SK-N-SH treated with all-trans-retinoic acid at 6 μM for 48 hours (cell line): Measurements from ENCODE around the gene URB1.

Source experiments
- ATAC-seq: fragments of 200-7000 bp; cut with Tn5 transposase; 3 replicates; pipeline ENCODE4 v1.9.1; 2020; ENCODE audit warnings: mild to moderate bottlenecking, moderate library complexity
- BACH2 ChIP-seq: fragments of 250-450 bp; sonication (Bioruptor Pico); IDR thresholded peaks from 2 replicates; pipeline ENCODE4 v1.9.0; 2021; ENCODE audit warnings: mild to moderate bottlenecking, borderline replicate concordance
- CSDC2 ChIP-seq: fragments of 250-450 bp; sonication (Bioruptor Pico); IDR thresholded peaks from 2 replicates; pipeline ENCODE4 v1.5.0; 2020; ENCODE audit warnings: mild to moderate bottlenecking, moderate library complexity
- ESRRG ChIP-seq: fragments of 250-450 bp; sonication (Bioruptor Pico); IDR thresholded peaks from 2 replicates; pipeline ENCODE4 v1.6.1; 2021; ENCODE audit warnings: mild to moderate bottlenecking
- GLIS3 ChIP-seq: fragments of 250-450 bp; sonication (Bioruptor Pico); IDR thresholded peaks from 2 replicates; pipeline ENCODE4 v1.5.0; 2020; ENCODE audit warnings: mild to moderate bottlenecking, moderate library complexity
- ISL1 ChIP-seq: fragments of 250-450 bp; sonication (Bioruptor Pico); IDR thresholded peaks from 2 replicates; pipeline ENCODE4 v2.1.2; 2022; ENCODE audit warnings: mild to moderate bottlenecking, moderate library complexity
- OSR1 ChIP-seq: fragments of 250-450 bp; sonication (Bioruptor Pico); IDR thresholded peaks from 2 replicates; pipeline ENCODE4 v1.8.0; 2022; ENCODE audit warnings: moderate library complexity, mild to moderate bottlenecking, inconsistent platforms
- PPARA ChIP-seq: fragments of 250-450 bp; sonication (Bioruptor Pico); IDR thresholded peaks from 2 replicates; pipeline ENCODE4 v1.5.0; 2020; ENCODE audit warnings: mild to moderate bottlenecking, borderline replicate concordance
- RARB ChIP-seq: fragments of 250-450 bp; sonication (Bioruptor Pico); IDR thresholded peaks from 2 replicates; pipeline ENCODE4 v1.8.0; 2021; ENCODE audit warnings: mild to moderate bottlenecking, moderate library complexity
- TCF4 ChIP-seq: fragments of 250-450 bp; sonication (Bioruptor Pico); IDR thresholded peaks from 2 replicates; pipeline ENCODE4 v1.8.0; 2021; ENCODE audit warnings: mild to moderate bottlenecking, moderate library complexity, borderline replicate concordance
- TOX ChIP-seq: fragments of 250-450 bp; sonication (Bioruptor Pico); IDR thresholded peaks from 2 replicates; pipeline ENCODE4 v1.8.0; 2021; ENCODE audit warnings: mild to moderate bottlenecking, moderate library complexity, borderline replicate concordance
- ZC3H10 ChIP-seq: fragments of 250-450 bp; sonication (Bioruptor Pico); IDR thresholded peaks from 2 replicates; pipeline ENCODE4 v1.5.1; 2021; ENCODE audit warnings: mild to moderate bottlenecking, moderate library complexity
- ZFP3 ChIP-seq: fragments of 250-450 bp; sonication (Bioruptor Pico); IDR thresholded peaks from 2 replicates; pipeline ENCODE4 v1.5.0; 2020; ENCODE audit warnings: mild to moderate bottlenecking, moderate library complexity
- ZFP30 ChIP-seq: fragments of 450-650 bp; formaldehyde crosslinking; IDR thresholded peaks from 2 replicates; pipeline ENCODE4 v1.5.0; 2022; ENCODE audit warnings: mild to moderate bottlenecking, moderate library complexity
- ZNF565 ChIP-seq: fragments of 450-650 bp; formaldehyde crosslinking; conservative IDR thresholded peaks from 2 replicates; pipeline ENCODE4 v1.5.0; 2020; ENCODE audit warnings: low read depth, mild to moderate bottlenecking, moderate library complexity
- ZNF70 ChIP-seq: fragments of 450-650 bp; formaldehyde crosslinking; IDR thresholded peaks from 2 replicates; pipeline ENCODE4 v1.5.0; 2020; ENCODE audit warnings: mild to moderate bottlenecking, moderate library complexity
- TF ChIP-seq, protein P1 (sequence below): fragments of 250-450 bp; sonication (Bioruptor Pico); IDR thresholded peaks from 2 replicates; pipeline ENCODE4 v1.5.1; 2020; ENCODE audit warnings: low read depth, mild to moderate bottlenecking, moderate library complexity
- TF ChIP-seq, protein P2 (sequence below): fragments of 250-450 bp; sonication (Bioruptor Pico); IDR thresholded peaks from 2 replicates; pipeline ENCODE4 v1.5.1; 2021; ENCODE audit warnings: mild to moderate bottlenecking, moderate library complexity
- TF ChIP-seq, protein P3 (sequence below): fragments of 250-450 bp; sonication (Bioruptor Pico); IDR thresholded peaks from 2 replicates; pipeline ENCODE4 v1.8.0; 2021; ENCODE audit warnings: low read depth, mild to moderate bottlenecking, moderate library complexity, borderline replicate concordance
- TF ChIP-seq, protein P4 (sequence below): fragments of 250-450 bp; sonication (Bioruptor Pico); IDR thresholded peaks from 2 replicates; pipeline ENCODE4 v1.8.0; 2020; ENCODE audit warnings: mild to moderate bottlenecking, moderate library complexity, borderline replicate concordance
- TF ChIP-seq, protein P5 (sequence below): fragments of 250-450 bp; sonication (Bioruptor Pico); IDR thresholded peaks from 2 replicates; pipeline ENCODE4 v1.5.0; 2020; ENCODE audit warnings: mild to moderate bottlenecking, moderate library complexity

Gene URB1

DNA sequence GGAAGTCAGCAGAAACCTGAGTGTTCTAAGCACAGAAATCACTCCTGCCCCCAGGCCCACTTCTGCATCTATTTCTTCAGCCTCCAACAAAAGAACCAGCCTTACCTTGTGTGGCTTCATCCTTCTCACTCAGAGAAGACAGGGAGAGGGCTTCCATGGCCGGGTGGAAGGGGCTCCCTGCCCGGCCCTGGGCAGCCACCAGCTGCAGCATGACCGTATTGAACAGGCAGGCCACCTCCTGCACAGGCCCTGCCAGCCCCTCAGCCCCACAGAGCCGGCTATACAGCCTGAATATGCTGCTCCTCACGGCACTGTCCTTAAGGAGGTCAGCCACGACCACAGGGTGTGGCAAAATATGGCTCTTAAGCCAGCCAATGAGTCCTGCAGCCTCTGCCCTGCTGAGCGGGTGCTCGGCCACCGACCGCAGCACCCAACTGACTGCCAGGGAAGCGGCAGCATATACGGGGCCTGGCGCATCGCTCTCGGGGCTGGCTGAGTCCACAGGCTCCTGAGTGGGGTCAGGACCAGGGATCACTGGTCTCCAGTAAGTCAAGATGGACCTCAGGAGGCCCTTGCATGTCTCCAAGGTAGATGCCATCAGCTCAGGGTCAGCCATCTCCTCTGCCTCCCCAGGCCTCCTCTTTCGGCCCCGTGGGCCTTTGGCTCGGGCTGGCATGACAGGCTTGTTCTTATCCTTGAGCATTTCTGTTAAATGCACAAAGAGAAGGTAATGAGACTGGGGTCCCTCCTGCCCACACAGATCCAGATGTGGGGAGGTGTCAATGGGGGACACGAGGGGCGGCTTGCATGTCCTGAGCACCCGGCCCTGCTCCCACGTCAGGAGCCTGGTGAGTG is 76.2 kb downstream of the URB1 start:
- ATAC-seq = no peak; the same call in 2 of the 3 replicates
- TF ChIP-seq ESRRG (CRISPR knock-in tag) = no peak
- TF ChIP-seq BACH2 (CRISPR knock-in tag) = no peak
- TF ChIP-seq PPARA = no peak
- TF ChIP-seq, protein P1, sequence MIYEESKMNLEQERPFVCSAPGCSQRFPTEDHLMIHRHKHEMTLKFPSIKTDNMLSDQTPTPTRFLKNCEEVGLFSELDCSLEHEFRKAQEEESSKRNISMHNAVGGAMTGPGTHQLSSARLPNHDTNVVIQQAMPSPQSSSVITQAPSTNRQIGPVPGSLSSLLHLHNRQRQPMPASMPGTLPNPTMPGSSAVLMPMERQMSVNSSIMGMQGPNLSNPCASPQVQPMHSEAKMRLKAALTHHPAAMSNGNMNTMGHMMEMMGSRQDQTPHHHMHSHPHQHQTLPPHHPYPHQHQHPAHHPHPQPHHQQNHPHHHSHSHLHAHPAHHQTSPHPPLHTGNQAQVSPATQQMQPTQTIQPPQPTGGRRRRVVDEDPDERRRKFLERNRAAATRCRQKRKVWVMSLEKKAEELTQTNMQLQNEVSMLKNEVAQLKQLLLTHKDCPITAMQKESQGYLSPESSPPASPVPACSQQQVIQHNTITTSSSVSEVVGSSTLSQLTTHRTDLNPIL (CRISPR knock-in tag) = no peak
- no peak for TF ChIP-seq TCF4
- TF ChIP-seq RARB = no peak

DNA sequence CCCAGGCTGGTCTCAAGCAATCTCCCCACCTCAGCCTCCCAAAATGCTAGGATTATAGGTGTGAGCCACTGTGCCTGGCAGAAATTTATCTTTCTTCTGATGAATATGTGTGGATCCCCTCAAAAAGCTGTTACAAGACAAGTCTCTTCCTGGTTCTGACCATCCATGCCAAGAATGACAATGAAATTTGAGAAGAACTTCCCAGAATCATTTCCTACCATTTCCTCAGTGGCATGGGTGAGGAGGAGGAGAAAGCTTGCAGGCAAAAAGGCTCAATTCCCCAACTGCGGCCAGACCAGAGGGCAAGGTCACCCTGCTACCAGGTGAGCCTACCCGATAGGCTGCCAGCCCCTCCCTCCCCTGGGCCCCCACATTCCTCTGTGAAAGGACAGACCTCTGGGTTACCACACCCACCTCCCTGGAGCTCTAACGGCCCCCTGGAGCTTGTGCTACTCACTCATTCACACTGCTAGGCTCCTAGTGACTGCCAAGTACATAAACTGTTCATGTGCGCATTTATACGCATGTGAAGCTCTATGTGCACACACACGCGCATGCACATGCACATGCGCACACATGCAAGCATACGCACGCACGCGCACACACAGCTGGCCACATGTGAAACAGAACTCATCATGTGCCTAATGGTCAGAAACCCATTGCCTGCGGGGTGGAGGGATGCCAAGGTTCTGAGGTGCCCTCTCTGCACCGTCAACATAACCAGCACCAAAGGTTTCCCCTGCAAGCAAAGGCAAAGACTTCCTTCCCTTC is 77.1 kb downstream of the URB1 start:
- TF ChIP-seq TOX (CRISPR knock-in tag) (no peak), ZFP3 (CRISPR knock-in tag) (no peak), TCF4 (no peak), OSR1 (CRISPR knock-in tag) (no peak), BACH2 (CRISPR knock-in tag) (no peak), RARB (no peak), ISL1 (CRISPR knock-in tag) (no peak), ESRRG (CRISPR knock-in tag) (no peak), ZFP30 (CRISPR knock-in tag) (no peak), CSDC2 (CRISPR knock-in tag) (no peak)
- TF ChIP-seq, protein P2, sequence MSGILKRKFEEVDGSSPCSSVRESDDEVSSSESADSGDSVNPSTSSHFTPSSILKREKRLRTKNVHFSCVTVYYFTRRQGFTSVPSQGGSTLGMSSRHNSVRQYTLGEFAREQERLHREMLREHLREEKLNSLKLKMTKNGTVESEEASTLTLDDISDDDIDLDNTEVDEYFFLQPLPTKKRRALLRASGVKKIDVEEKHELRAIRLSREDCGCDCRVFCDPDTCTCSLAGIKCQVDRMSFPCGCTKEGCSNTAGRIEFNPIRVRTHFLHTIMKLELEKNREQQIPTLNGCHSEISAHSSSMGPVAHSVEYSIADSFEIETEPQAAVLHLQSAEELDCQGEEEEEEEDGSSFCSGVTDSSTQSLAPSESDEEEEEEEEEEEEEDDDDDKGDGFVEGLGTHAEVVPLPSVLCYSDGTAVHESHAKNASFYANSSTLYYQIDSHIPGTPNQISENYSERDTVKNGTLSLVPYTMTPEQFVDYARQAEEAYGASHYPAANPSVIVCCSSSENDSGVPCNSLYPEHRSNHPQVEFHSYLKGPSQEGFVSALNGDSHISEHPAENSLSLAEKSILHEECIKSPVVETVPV (CRISPR knock-in tag) = no peak
- TF ChIP-seq, protein P3, sequence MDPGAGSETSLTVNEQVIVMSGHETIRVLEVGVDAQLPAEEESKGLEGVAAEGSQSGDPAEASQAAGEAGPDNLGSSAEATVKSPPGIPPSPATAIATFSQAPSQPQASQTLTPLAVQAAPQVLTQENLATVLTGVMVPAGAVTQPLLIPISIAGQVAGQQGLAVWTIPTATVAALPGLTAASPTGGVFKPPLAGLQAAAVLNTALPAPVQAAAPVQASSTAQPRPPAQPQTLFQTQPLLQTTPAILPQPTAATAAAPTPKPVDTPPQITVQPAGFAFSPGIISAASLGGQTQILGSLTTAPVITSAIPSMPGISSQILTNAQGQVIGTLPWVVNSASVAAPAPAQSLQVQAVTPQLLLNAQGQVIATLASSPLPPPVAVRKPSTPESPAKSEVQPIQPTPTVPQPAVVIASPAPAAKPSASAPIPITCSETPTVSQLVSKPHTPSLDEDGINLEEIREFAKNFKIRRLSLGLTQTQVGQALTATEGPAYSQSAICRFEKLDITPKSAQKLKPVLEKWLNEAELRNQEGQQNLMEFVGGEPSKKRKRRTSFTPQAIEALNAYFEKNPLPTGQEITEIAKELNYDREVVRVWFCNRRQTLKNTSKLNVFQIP (CRISPR knock-in tag) = no peak
- TF ChIP-seq, protein P4, sequence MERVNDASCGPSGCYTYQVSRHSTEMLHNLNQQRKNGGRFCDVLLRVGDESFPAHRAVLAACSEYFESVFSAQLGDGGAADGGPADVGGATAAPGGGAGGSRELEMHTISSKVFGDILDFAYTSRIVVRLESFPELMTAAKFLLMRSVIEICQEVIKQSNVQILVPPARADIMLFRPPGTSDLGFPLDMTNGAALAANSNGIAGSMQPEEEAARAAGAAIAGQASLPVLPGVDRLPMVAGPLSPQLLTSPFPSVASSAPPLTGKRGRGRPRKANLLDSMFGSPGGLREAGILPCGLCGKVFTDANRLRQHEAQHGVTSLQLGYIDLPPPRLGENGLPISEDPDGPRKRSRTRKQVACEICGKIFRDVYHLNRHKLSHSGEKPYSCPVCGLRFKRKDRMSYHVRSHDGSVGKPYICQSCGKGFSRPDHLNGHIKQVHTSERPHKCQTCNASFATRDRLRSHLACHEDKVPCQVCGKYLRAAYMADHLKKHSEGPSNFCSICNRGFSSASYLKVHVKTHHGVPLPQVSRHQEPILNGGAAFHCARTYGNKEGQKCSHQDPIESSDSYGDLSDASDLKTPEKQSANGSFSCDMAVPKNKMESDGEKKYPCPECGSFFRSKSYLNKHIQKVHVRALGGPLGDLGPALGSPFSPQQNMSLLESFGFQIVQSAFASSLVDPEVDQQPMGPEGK = no peak

DNA sequence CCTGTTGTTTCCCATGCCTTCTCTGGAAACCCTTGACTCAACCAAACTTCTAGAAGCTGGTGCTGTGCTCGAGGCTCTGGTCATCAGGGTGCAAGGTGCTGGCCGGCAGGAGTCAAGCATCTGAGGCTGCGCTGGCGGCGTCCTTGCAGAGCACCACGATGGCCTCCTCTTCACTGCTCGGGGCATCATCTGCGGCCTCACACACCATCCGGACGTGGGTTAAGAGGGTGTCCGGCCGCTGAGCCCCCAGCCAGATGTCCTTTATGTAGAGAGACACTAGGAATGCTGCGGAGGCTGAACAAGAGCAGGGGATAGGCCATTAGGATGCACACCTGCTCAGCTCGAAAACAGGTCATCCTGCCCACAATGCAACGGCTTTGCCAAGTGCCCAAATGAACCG is 78.0 kb downstream of the URB1 start:
- ATAC-seq = no peak
- TF ChIP-seq, protein P3 (CRISPR knock-in tag) = no peak
- TF ChIP-seq ZFP3 (CRISPR knock-in tag) (no peak), ESRRG (CRISPR knock-in tag) (no peak), CSDC2 (CRISPR knock-in tag) (no peak), RARB (no peak), GLIS3 (CRISPR knock-in tag) (no peak), TCF4 (no peak), TOX (CRISPR knock-in tag) (no peak), BACH2 (CRISPR knock-in tag) (no peak), ZFP30 (CRISPR knock-in tag) (no peak), ZNF565 (CRISPR knock-in tag) (no peak), ZNF70 (no peak), ZC3H10 (CRISPR knock-in tag) (no peak), ISL1 (CRISPR knock-in tag) (no peak)
- TF ChIP-seq, protein P1 (CRISPR knock-in tag) = no peak
- TF ChIP-seq, protein P5, sequence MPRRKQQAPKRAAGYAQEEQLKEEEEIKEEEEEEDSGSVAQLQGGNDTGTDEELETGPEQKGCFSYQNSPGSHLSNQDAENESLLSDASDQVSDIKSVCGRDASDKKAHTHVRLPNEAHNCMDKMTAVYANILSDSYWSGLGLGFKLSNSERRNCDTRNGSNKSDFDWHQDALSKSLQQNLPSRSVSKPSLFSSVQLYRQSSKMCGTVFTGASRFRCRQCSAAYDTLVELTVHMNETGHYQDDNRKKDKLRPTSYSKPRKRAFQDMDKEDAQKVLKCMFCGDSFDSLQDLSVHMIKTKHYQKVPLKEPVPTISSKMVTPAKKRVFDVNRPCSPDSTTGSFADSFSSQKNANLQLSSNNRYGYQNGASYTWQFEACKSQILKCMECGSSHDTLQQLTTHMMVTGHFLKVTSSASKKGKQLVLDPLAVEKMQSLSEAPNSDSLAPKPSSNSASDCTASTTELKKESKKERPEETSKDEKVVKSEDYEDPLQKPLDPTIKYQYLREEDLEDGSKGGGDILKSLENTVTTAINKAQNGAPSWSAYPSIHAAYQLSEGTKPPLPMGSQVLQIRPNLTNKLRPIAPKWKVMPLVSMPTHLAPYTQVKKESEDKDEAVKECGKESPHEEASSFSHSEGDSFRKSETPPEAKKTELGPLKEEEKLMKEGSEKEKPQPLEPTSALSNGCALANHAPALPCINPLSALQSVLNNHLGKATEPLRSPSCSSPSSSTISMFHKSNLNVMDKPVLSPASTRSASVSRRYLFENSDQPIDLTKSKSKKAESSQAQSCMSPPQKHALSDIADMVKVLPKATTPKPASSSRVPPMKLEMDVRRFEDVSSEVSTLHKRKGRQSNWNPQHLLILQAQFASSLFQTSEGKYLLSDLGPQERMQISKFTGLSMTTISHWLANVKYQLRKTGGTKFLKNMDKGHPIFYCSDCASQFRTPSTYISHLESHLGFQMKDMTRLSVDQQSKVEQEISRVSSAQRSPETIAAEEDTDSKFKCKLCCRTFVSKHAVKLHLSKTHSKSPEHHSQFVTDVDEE (CRISPR knock-in tag) = no peak
- TF ChIP-seq, protein P4 = no peak

More for the DNA sequence above, 77.1 kb downstream of the URB1 start:
- no peak for ATAC-seq
